Renal pelvis (tissue), 4 donors: ENCODE measurements around the gene PEX12. TPM values are rescaled to one million over a fixed set of nuclear protein-coding genes. Genes with fewer than 3 reads are reported as not detected.
"Not testable (repeated sequence)": the region's sequence is repeated elsewhere in the genome, so short reads cannot be mapped to it uniquely, and the experiment has no call there.

Source experiments
- DNase-seq: peaks from one replicate; pipeline ENCODE4 v3.0.0-alpha.2; 2013
- polyA plus RNA-seq, 3 donors: library from polyadenylated mRNA; unstranded; fragments of 120-200 nt; gene quantifications; one replicate each; pipeline ENCODE4 v1.2.1, GENCODE V29; 2013; ENCODE audit not compliant: insufficient read length in 3 of 3

PEX12 gene
- polyA plus RNA-seq, 3 donors = 10.3 to 11.5 (median 11.0) TPM

GRCh38 chr17:35539659-35540026 is 38.7 kb downstream of the PEX12 start:
- no peak for DNase-seq

DNA sequence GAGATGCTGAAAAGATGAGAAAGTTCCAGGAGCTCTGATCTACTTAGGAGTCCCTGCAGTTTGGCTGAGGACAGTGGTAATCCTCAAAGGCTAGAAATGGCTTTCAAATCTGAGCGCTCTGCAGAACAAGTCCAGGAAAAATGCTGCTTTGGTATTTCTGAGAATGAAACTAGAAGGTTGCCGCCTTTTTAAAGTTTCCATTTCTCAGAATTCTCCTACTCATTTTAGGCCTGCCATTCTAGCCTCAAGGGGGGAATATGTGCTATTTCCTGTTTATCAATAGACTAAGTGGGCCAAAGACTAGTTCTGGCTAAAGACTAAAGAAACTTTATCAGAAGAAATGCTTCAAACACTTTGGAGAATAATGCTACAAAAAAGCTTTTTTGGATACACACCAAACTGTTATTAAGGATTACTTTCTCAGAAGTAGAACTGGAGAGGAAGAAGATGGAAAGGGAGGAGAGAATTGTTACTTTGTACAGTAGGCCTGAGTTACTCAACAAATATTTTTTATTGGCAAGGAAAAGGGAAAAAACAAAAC is 40.7 kb downstream of the PEX12 start, which contains the start of gene SLFN12L:
TSS of gene SLFN12L (minus strand) at position 78 of the 541 bp plus-strand sequence. CDS start 15,314 bp downstream, outside the sequence.
- DNase-seq = no peak

- no peak for DNase-seq
Measured at GRCh38 chr17:35536664-35537171, 41.7 kb downstream of the PEX12 start.

- DNase-seq = not testable (repeated sequence)
Measured at GRCh38 chr17:35535406-35535805, 43.0 kb downstream of the PEX12 start.

- DNase-seq = no peak
Measured at GRCh38 chr17:35534576-35535093, 43.7 kb downstream of the PEX12 start.

GRCh38 chr17:35531160-35531559 is 47.2 kb downstream of the PEX12 start:
- no peak for DNase-seq

GRCh38 chr17:35529866-35530265 is 48.5 kb downstream of the PEX12 start:
- DNase-seq = no peak

- DNase-seq = not testable (repeated sequence)
Measured at GRCh38 chr17:35529326-35529725, 49.0 kb downstream of the PEX12 start.

Other genes starting within 250 kb of the PEX12 start
- gene SLFN11, start 204.9 kb downstream of the PEX12 start, polyA plus RNA-seq = 10 to 100 TPM in 2 of 3 donors, 1 to 10 TPM in 1; 9.5 to 16.8 (median 12.2) TPM
- gene SLFN12, start 146.1 kb downstream of the PEX12 start, polyA plus RNA-seq = 10 to 100 TPM; 13.7 to 20.2 (median 14.2) TPM
- 10 to 100 TPM; 16.5 to 47.6 (median 37.5) TPM for gene SLFN13, start 129.8 kb downstream of the PEX12 start, polyA plus RNA-seq
- under 1 TPM; 0.11 to 0.30 (median 0.22) TPM for gene SLFN12L, start 40.9 kb downstream of the PEX12 start, polyA plus RNA-seq
- under 1 TPM; 0.12 to 0.22 (median 0.17) TPM for gene SLFN14, start 17.8 kb downstream of the PEX12 start, polyA plus RNA-seq
- 100 to 1,000 TPM; 120 to 137 (median 127) TPM for gene AP2B1, start 8.8 kb upstream of the PEX12 start, polyA plus RNA-seq
- 10 to 100 TPM; 12.4 to 17.1 (median 16.1) TPM for gene RASL10B, start 153.1 kb upstream of the PEX12 start, polyA plus RNA-seq
- gene GAS2L2, start 174.7 kb upstream of the PEX12 start, polyA plus RNA-seq = under 1 TPM; 0.03 to 0.13 (median 0.07) TPM
- under 1 TPM in 2 of 3 donors, not detected in 1; 0.09 to 0.29 TPM for gene C17orf50, start 182.3 kb upstream of the PEX12 start, polyA plus RNA-seq
- 1 to 10 TPM; 1.7 to 3.2 (median 2.0) TPM for gene MMP28, start 217.1 kb upstream of the PEX12 start, polyA plus RNA-seq
- 100 to 1,000 TPM; 208 to 284 (median 226) TPM for gene TAF15, start 230.9 kb upstream of the PEX12 start, polyA plus RNA-seq